Activated T-cell treated with anti-CD3 and anti-CD28 coated beads, Interleukin-2, amount 50 U/mL, for 72 hours (primary cell): ENCODE results near the gene NRROS. TPM values are rescaled to one million over a fixed set of nuclear protein-coding genes. Genes with fewer than 3 reads are reported as not detected.

Experiments used
- ATAC-seq, 2 donors: fragments of 150-1000 bp; cut with Tn5 transposase; replicated peaks in 1 of 2; 2 replicates each; pipeline ENCODE4 v1.10.0; 2021; ENCODE audit warnings: moderate library complexity in 2 of 2, mild to moderate bottlenecking in 1 of 2
- DNase-seq, 2 donors: peaks; one replicate each; pipeline ENCODE4 v3.0.0; 2021 to 2022; ENCODE audit warnings: mixed read lengths in 1 of 2
- H3K27ac Mint-ChIP-seq: one replicate; pipeline ENCODE4 v1.8.0; 2022; ENCODE audit warnings: mild to moderate bottlenecking, moderate library complexity, mixed read lengths
- H3K27me3 Mint-ChIP-seq: one replicate; pipeline ENCODE4 v1.8.0; 2022; ENCODE audit warnings: low read depth, mixed read lengths
- H3K36me3 Mint-ChIP-seq, 2 donors: one replicate each; pipeline ENCODE4 v1.8.0; 2022; ENCODE audit warnings: mixed read lengths in 2 of 2, mild to moderate bottlenecking in 1 of 2; ENCODE audit not compliant: insufficient read depth in 2 of 2
- H3K4me1 Mint-ChIP-seq: one replicate; pipeline ENCODE4 v1.8.0; 2022; ENCODE audit warnings: low read depth, mixed read lengths
- H3K4me3 Mint-ChIP-seq, 2 donors: one replicate each; pipeline ENCODE4 v1.8.0; 2022; ENCODE audit warnings: mild to moderate bottlenecking in 2 of 2, mixed read lengths in 2 of 2, moderate library complexity in 2 of 2
- H3K9me3 Mint-ChIP-seq, 2 donors: one replicate each; pipeline ENCODE4 v1.8.0; 2022; ENCODE audit warnings: mixed read lengths in 2 of 2
- total RNA-seq, 2 donors: library from RNA; stranded (reverse); gene quantifications; one replicate each; pipeline ENCODE4 v1.2.3, GENCODE V29; 2022

Gene NRROS
- total RNA-seq, 2 donors from 2014 or later = 15.2 to 20.6 TPM

GRCh38 chr3:196684548-196685407, 45.3 kb downstream of the NRROS start:
- peaks cover 15% of the 10 kb centered on the region for H3K4me1 Mint-ChIP-seq
- peak; percentile 88 to 90 for ATAC-seq
- H3K36me3 Mint-ChIP-seq = no peaks in the 10 kb centered on the region
- no peaks in the 10 kb centered on the region for H3K27me3 Mint-ChIP-seq
- peak overlapping the region; percentile 69 to 91 for H3K4me3 Mint-ChIP-seq
- H3K27ac Mint-ChIP-seq = peak overlapping the region; percentile 88
- no peaks in the 10 kb centered on the region for H3K9me3 Mint-ChIP-seq
- DNase-seq = peak; percentile 68 to 75

- H3K36me3 Mint-ChIP-seq = no peaks in the 10 kb centered on the region
- H3K9me3 Mint-ChIP-seq = no peaks in the 10 kb centered on the region
- ATAC-seq = no peak
- DNase-seq = no peak
- no peaks in the 10 kb centered on the region for H3K27me3 Mint-ChIP-seq
- peaks cover 15% of the 10 kb centered on the region for H3K4me1 Mint-ChIP-seq
- H3K27ac Mint-ChIP-seq = no peak overlapping the region
- no peak overlapping the region for H3K4me3 Mint-ChIP-seq
Observed at GRCh38 chr3:196686436-196686835, 46.9 kb downstream of the NRROS start.

GRCh38 chr3:196688349-196688748, 48.9 kb downstream of the NRROS start:
- DNase-seq = no peak
- Mint-ChIP-seq H3K36me3 (no peaks in the 10 kb centered on the region), H3K4me3 (no peak overlapping the region), H3K4me1 (peaks cover 15% of the 10 kb centered on the region), H3K27ac (no peak overlapping the region), H3K27me3 (no peaks in the 10 kb centered on the region), H3K9me3 (no peaks in the 10 kb centered on the region)
- ATAC-seq = no peak

- DNase-seq (no peak), ATAC-seq (no peak)
- Mint-ChIP-seq H3K36me3 (peaks cover 0 to 1% of the 10 kb centered on the region in 2 donors), H3K9me3 (no peaks in the 10 kb centered on the region), H3K27ac (no peak overlapping the region), H3K27me3 (no peaks in the 10 kb centered on the region), H3K4me3 (no peak overlapping the region), H3K4me1 (peaks cover 4% of the 10 kb centered on the region)
Observed at GRCh38 chr3:196689941-196690660, 50.6 kb downstream of the NRROS start.

- H3K4me1 Mint-ChIP-seq = peaks cover 4% of the 10 kb centered on the region
- no peak overlapping the region for H3K27ac Mint-ChIP-seq
- no peak overlapping the region for H3K4me3 Mint-ChIP-seq
- H3K27me3 Mint-ChIP-seq = no peaks in the 10 kb centered on the region
- DNase-seq (no peak), ATAC-seq (no peak)
- peaks cover 0 to 2% of the 10 kb centered on the region in 2 donors for H3K36me3 Mint-ChIP-seq
- H3K9me3 Mint-ChIP-seq = no peaks in the 10 kb centered on the region
Observed at GRCh38 chr3:196691386-196691785, 51.9 kb downstream of the NRROS start.

- no peaks in the 10 kb centered on the region for H3K27me3 Mint-ChIP-seq
- DNase-seq (no peak), ATAC-seq (peak in 1 of 2 donors; percentile 27)
- no peaks in the 10 kb centered on the region for H3K9me3 Mint-ChIP-seq
- peak overlapping the region; percentile 96 for H3K27ac Mint-ChIP-seq
- no peak overlapping the region for H3K4me3 Mint-ChIP-seq
- peaks cover 4% of the 10 kb centered on the region for H3K4me1 Mint-ChIP-seq
- peaks cover 0 to 2% of the 10 kb centered on the region in 2 donors for H3K36me3 Mint-ChIP-seq
Observed at GRCh38 chr3:196694202-196694638, 54.7 kb downstream of the NRROS start.

GRCh38 chr3:196694941-196695848, 55.7 kb downstream of the NRROS start:
- Mint-ChIP-seq H3K4me1 (peaks cover 4% of the 10 kb centered on the region), H3K27me3 (no peaks in the 10 kb centered on the region), H3K27ac (peak overlapping the region; percentile 99), H3K4me3 (peak overlapping the region in 1 of 2 donors; percentile 68), H3K9me3 (no peaks in the 10 kb centered on the region), H3K36me3 (peaks cover 0 to 2% of the 10 kb centered on the region in 2 donors)
- DNase-seq (peak; percentile 11 to 17), ATAC-seq (peak; percentile 49 to 51)

GRCh38 chr3:196695849-196696226, 56.3 kb downstream of the NRROS start:
- ATAC-seq = peak; percentile 54 to 62
- Mint-ChIP-seq H3K27me3 (no peaks in the 10 kb centered on the region), H3K27ac (peak overlapping the region; percentile 99), H3K4me3 (peak overlapping the region in 1 of 2 donors; percentile 68), H3K9me3 (no peaks in the 10 kb centered on the region), H3K4me1 (peaks cover 4% of the 10 kb centered on the region), H3K36me3 (peaks cover 0 to 2% of the 10 kb centered on the region in 2 donors)
- no peak for DNase-seq

GRCh38 chr3:196697270-196697669, 57.8 kb downstream of the NRROS start:
- H3K27ac Mint-ChIP-seq = no peak overlapping the region
- H3K36me3 Mint-ChIP-seq = peaks cover 0 to 2% of the 10 kb centered on the region in 2 donors
- no peaks in the 10 kb centered on the region for H3K9me3 Mint-ChIP-seq
- ATAC-seq (no peak), DNase-seq (no peak)
- no peaks in the 10 kb centered on the region for H3K27me3 Mint-ChIP-seq
- peaks cover 4% of the 10 kb centered on the region for H3K4me1 Mint-ChIP-seq
- H3K4me3 Mint-ChIP-seq = no peak overlapping the region

GRCh38 chr3:196699749-196700148, 60.3 kb downstream of the NRROS start:
- no peaks in the 10 kb centered on the region for H3K9me3 Mint-ChIP-seq
- H3K4me1 Mint-ChIP-seq = peaks cover 4% of the 10 kb centered on the region
- peaks cover 0 to 2% of the 10 kb centered on the region in 2 donors for H3K36me3 Mint-ChIP-seq
- no peak overlapping the region for H3K4me3 Mint-ChIP-seq
- ATAC-seq (no peak), DNase-seq (no peak)
- H3K27me3 Mint-ChIP-seq = no peaks in the 10 kb centered on the region
- H3K27ac Mint-ChIP-seq = no peak overlapping the region

GRCh38 chr3:196700801-196701200, 61.3 kb downstream of the NRROS start:
- Mint-ChIP-seq H3K27me3 (no peaks in the 10 kb centered on the region), H3K9me3 (no peaks in the 10 kb centered on the region), H3K27ac (no peak overlapping the region), H3K4me1 (no peaks in the 10 kb centered on the region), H3K36me3 (no peaks in the 10 kb centered on the region), H3K4me3 (no peak overlapping the region)
- no peak for ATAC-seq
- no peak for DNase-seq

- no peaks in the 10 kb centered on the region for H3K9me3 Mint-ChIP-seq
- H3K4me3 Mint-ChIP-seq = no peak overlapping the region
- H3K4me1 Mint-ChIP-seq = peaks cover 14% of the 10 kb centered on the region
Observed at GRCh38 chr3:196706327-196706726, 66.8 kb downstream of the NRROS start.

More at GRCh38 chr3:196706327-196706726, 66.8 kb downstream of the NRROS start:
- DNase-seq (no peak), ATAC-seq (no peak)
- H3K36me3 Mint-ChIP-seq = peaks cover 0 to 2% of the 10 kb centered on the region in 2 donors
- no peaks in the 10 kb centered on the region for H3K27me3 Mint-ChIP-seq
- H3K27ac Mint-ChIP-seq = no peak overlapping the region
